Stimulated activated CD4-positive, alpha-beta T cell treated with anti-CD3 and anti-CD28 coated beads, Interleukin-4, amount 100 ng/mL, for 1 hour (primary cell): ENCODE results near the gene FBXL5.

Experiments used
- DNase-seq: peaks from one replicate; pipeline ENCODE4 v3.0.0-alpha.2; 2020

Gene FBXL5, protein sequence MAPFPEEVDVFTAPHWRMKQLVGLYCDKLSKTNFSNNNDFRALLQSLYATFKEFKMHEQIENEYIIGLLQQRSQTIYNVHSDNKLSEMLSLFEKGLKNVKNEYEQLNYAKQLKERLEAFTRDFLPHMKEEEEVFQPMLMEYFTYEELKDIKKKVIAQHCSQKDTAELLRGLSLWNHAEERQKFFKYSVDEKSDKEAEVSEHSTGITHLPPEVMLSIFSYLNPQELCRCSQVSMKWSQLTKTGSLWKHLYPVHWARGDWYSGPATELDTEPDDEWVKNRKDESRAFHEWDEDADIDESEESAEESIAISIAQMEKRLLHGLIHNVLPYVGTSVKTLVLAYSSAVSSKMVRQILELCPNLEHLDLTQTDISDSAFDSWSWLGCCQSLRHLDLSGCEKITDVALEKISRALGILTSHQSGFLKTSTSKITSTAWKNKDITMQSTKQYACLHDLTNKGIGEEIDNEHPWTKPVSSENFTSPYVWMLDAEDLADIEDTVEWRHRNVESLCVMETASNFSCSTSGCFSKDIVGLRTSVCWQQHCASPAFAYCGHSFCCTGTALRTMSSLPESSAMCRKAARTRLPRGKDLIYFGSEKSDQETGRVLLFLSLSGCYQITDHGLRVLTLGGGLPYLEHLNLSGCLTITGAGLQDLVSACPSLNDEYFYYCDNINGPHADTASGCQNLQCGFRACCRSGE

DNA sequence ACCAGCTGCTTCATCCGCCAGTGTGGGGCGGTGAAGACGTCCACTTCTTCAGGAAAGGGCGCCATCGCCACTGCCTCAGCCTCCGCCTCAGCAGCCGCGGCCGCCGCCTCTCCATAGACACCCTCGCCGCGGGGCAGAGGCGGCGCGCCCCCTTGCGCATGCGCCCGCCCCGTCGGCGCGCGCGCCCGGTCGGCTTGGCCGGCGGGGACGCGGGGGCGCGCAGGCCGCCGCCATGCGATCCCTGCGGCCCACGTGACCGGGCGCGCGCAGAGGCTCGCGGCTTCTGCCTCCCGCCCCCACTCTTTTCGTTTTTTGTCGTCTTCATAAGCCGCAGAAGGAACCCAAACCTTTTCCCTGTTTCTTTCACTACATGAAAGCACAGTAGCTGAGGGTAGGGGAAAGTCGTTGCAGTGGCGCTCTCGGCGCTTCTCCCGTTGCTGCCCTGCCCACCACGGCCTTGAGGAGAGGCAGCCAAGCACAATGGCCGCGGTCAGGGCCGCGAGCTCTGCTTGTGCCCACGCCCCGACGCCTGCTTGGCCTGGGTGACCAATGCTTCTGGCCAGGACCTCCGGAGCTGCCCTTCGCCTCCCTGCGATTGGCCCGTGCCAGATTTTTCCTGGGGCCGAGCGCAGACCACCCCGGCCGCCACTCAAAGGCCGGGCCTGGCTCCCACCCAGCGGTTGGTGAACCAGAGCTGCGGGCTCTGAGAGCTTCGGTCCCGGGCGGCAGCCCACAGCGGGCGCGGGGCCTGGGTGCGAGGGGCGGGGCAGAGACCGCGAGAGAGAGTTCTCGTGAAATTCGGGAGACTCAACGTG is at the start of gene FBXL5:
Gene FBXL5, minus strand, starts transcription at position 135 of the 815 bp plus-strand sequence. Its CDS starts 70 bp downstream, at position 65.
- peak; percentile 83 for DNase-seq

DNA sequence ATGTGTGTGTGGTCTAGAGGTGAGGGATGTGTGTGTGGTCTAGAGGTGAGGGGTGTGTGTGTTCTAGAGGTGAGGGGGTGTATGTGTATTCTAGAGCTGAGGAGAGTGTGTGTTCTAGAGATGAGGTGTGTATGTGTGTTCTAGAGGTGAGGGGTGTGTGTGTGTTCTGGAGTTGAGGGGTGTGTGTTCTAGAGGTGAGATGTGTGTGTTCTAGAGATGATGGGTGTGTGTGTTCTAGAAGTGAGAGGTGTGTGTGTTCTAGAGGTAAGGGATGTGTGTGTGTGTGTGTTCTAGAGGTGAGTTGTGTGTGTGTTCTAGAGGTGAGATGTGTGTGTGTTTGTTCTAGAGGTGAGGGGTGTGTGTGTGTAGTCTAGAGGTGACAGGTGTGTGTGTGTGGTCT is 49.0 kb upstream of the FBXL5 start:
- no peak for DNase-seq

DNA sequence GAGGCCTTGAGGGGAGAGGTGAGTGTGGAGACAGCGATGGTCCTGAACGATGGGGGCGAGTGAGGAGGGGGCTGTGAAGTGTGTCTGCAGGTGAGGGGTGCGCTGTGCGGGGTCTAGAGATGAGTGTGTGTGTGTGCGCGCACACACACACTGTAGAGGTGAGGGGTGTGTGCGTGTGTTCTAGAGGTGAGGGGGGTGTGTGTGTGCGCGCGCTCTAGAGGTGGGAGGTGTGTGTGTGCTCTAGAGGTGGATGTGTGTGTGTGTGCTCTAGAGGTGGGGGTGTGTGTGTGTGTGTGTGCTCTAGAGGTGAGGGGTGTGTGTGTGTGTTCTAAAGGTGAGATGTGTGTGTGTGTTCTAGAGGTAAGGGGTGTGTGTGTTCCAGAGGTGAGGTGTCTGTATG is 48.3 kb upstream of the FBXL5 start:
- no peak for DNase-seq

DNA sequence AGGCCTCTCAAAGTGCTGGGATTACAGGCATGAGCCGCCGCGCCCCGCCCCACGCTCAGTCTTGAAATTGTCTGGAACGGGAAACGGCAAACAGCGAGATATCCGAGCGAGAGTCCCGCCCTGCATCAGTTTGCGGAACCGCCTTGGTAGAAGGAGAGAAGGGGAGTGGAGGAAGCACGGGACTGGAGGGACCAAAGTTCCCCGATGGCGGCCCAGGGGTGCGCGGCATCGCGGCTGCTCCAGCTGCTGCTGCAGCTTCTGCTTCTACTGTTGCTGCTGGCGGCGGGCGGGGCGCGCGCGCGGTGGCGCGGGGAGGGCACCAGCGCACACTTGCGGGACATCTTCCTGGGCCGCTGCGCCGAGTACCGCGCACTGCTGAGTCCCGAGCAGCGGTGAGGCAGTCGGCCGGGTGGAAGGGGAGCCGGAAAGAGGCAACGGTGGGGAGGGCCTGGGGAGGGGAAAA is 47.8 kb upstream of the FBXL5 start, which contains the start of gene BST1:
Gene BST1, plus strand, starts transcription at position 125 of the 463 bp plus-strand sequence. Its CDS starts 80 bp downstream, at position 205.
- DNase-seq = peak; percentile 53

DNA sequence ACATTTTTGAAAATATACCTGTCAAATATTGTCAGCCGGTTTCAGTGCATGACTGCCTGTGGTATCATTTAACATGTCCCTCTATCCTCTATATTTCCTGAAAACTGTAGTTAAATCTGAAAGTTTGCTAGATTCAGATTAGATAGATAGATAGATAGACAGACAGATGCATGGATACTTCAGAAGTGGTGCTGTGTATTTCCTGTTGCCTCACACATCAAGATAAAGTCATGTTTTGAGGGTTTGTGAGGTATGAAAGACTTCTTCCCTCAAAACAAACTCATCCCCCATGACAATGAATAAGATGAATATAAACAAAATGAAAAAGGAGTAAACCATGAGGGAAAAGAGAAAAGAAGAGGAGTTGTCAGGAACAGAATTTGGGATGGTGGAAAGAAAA is 41.7 kb upstream of the FBXL5 start:
- no peak for DNase-seq

DNA sequence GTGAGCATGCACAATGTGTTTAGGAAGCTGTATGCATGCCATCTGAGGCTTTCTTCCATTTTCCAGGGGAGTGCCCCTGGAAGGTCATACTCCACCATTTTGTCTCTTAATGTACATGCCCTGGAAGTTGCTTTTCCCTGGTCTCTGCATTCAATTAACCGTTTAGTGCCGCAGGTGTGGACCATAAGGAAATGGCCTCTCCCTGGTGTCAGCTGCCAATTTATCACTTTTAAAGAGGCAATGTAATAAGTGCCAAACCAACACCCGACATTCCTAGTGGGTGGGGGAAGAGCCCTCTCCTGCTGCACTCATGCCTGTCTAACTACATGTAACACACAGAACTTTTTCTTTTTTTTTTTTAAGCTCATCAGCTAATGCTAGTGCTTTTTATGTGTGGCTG is 40.6 kb upstream of the FBXL5 start:
- no peak for DNase-seq

DNA sequence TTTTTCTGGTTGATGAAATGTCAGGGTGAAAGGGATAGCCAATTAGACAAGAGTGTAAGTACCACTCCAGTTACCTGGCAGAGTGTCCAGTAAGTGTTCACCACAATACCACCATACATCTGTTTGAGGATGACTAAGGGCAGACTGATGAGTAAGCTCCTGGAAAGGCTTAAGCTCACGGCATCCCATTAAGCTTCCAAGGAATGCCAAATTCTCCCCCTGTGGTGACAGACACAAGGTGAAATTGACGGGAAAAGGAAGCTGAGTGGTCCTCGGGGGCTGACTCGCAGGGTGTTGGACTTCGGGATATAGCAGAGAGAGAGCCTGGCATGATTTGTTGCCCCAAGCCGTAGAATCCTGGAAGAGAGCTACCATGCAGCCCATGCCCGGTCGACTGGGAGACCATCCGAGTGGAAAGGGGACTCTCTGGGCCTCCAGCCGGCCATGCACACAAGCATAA is 40.1 kb upstream of the FBXL5 start:
- DNase-seq = no peak

DNA sequence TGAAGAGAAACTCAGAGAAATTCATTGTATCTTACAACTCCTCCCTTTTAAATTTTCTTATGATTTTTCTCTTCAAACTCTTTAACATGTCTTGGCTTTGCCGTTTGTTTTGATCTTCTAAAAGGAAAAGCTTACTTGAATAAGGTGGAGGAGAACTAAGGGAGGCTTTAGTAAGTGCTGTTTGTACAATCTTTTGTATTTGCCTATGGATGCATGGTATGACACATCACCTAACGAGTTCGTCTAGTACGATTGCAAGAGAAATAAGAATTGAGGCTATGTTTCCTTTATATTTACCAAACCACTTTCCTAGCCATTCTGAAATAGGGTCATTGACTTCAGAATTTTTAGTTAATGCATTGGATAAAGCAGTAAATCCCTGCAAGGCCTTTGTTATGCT is 39.3 kb upstream of the FBXL5 start:
- no peak for DNase-seq

DNA sequence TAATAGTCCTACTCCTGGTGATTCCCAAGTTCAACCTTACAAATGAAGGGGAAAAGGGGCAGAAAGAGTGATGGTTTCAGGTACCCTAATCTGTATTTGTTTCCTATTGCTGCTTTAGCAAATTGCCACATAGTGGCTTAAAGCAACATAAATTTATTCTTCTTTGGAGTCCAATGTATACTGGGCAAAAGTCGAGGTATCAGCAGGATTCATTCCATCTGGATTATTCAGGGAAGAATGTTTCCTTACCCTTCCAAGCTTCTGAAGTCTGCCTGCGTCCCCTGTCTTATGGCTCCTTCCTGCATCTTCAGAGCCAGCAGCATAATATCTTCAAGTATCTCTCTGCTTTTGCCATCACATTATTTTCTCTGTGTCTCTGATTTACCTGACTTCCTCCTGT is 37.4 kb upstream of the FBXL5 start:
- no peak for DNase-seq

DNA sequence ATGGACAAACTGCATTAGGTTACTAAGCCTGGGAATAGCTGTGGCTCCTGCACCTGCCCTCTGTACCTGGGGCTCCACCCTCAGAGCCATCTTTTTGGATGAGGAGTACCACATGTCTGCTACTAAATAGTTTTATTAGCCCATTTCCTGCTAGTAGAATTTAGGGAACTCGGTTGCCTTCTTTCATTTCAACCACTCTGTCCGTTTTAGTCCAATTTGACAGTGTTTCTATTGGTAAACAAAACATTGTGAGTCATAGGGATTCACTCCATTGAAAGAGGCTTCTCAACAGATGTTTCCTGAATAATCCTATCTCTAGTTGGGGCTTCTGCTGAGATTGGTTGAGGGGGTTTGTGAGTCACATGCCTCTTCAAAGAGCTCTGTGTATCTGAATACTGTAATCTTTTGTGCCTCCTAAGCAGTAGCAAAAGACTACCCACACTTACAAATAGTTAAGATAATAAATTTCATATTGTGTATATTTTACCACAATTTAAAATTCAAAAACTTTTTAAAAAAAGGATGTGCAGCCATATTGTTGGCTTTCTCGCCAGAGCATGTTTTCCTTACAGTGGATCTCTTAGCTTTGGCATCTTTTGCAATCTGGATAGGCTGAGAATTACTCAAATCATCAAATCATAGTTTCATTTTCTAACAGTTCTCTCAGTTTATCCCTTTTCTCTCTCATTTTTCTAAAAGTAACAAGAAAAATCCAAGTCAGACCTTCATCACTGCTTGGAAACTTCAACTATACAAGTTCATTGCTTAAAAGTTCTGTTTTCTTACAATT is 36.4 kb upstream of the FBXL5 start:
- no peak for DNase-seq

DNA sequence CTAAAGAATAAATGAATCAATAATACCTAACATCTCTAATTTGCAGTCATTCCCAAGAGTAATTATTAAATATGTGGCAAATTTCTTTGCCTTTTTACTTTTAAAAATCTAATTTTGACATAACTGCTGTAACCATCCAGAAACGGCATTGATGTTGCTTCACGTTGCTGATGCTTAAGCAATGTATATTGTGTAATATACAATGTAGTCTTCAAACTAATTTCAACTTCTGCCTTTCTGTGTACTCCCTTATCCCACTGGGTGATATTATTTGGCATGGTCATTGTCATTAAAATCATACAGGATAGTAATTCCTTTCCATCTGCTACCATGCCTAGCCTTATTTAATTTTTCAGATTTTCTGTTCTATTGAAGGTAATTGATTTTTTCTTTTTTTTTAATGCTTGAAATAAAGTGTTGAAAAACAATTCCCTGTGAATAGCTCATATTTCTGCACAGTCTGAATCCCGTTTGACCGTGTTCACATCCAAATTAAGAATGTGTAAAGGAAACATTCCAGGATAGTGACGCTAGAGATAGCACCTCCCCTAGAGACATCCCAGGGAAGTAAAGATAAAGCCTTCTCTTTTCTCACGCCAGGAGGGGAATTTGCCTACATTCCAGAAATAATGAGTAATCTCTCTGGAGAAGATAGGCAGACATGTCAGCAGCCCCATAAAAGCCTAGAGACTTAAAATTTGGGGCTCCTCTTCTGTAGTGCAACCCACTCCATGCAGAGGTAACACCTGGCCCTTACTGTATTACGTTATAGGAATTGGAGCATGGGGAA is 35.1 kb upstream of the FBXL5 start:
- no peak for DNase-seq

DNA sequence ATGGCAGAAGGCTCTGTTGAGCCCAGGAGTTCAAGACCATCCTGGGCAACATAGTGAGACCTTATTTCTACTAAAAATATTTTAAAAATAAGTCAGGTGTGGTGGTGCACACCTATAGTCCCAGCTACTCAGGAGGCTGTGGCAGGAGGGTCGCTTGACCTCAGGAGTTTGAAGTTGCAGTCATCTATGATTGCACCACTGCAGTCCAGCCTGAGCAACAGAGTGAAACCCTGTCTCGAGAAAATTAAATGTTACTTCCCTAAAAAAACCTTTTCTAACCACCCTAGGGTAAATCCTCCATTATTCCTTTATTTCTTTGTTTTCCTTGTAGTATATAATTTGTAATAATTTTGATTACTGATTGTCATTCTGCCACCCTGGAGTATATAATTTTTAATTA is 34.4 kb upstream of the FBXL5 start:
- no peak for DNase-seq

DNA sequence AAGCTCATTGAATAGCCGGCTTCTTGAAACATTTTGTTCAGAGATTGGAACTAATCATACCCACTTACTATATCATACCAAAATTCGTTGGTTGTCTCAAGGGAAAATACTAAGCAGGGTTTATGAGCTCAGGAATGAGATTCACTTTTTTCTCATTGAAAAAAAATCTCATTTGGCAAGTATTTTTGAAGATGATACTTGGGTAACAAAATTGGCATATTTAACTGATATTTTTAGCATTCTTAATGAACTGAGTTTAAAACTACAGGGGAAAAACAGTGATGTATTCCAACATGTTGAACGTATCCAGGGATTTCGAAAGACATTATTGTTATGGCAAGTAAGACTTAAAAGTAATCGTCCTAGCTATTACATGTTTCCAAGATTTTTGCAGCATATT is 32.9 kb upstream of the FBXL5 start:
- DNase-seq = no peak

DNA sequence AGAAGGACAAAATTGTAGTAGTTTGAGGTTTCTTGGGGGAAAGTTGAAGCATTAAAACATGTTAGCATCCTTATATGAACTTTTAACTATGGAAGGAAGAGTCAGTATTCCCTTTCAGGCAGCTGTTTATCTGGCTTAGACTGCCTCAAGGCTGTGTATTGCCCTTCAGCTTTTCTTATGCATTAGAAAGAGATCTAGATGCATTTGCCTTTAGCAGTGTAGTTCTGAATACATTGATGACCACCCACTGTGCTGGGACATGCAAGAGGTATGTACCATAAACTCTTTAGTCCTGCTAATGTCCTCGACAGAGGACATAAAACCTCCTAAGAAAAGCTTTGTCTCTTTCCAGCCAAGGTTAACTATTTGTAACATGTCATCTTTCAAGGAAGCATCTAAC is 29.3 kb upstream of the FBXL5 start:
- DNase-seq = no peak

DNA sequence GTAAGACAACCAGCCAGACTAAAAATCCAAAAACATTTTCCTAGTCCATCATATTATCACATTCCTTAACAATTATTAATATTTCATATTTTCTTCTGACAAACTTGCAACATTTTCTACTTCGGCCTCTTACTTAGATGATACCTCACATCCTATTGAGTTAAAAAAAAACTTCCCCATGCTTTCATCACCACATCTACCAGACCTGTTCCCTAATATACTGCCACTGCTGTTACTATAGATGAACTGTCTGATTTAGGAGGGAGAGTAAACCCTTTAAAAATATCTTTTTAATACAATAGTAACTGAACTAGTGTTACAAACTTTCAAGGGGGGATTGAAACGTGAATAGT is 28.0 kb upstream of the FBXL5 start:
- DNase-seq = no peak

DNA sequence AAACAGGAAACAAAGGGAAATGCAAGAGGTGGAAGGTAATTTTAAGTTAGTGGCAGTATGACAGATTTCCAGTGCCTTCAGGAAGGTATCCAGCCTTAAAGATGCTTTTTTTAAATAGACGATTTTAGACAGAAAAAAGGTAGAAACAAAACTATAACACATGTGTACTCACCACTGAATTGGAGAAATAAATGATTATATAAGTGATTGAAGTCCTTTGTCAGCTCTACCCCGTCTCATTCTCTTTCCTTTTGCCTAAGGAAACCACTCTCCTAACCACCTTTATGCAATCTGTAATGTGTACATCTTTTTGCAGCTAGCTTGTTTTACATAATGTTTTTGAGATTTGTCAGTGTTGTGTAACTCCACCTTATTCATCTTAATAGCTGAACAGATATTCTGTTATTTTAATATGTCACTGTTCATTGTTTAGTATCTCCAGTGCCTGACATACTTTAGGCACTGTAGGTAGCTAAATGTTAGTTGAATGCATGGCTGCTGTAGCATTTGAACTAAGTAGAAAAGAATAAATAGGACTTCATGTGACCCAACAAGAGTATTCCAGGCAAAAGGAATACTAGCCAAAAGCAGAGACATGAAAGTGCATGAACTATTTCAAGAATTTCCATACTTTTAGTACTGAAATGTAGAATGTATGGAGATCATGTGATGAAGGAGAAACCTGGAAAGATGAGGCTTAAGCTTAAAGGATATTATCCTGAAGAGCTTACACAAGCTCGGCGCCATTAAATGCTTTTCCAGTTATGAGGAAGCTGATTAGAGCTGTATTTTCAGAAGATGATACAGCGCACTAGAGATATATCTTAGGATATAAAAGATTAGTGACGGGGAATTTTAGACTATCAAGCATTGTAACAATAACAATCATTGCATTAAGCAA is 27.3 kb upstream of the FBXL5 start:
- no peak for DNase-seq

DNA sequence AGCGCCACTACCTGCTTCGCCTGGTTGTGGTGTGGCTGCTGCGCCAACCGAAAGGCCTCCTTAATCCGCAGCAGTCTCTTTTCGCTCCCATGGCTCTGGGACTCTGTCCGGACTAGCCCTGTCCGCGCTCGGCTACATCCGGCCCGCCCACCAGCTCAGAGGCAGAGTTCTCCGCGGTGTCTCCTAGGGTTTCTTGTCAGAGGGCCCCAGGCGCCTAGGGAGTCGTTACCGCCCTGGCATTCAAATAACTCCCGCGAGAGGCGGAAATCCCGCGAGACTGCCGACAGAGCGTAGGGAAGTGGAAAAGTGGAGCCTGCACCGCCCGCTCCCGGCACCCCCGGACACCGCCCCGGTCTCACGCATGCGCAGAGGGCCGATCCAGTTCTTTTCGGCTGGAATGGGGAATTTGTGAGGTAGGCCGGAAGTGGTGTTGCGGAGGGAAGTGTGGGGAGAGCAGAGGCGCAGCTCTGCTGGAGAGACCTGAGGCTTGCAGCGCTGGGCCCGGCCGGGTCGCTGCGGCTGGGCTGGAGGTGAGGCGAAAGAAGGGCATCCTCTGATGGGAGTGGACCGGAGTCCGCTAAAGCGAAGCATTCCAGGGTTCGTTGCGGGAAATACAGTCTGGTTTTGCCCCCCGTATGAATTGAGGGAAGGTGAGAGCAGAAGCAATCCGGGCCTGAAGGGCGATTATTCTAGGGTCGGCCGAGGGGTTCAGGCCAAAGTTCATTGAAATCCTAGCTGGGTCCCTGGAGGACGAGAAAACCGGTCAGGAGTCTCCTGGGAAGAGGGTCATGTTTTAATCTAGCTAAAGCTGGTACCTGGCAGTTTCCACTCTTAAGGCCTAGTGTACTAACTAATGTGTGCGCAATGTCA is 26.4 kb upstream of the FBXL5 start, which contains the start of gene FAM200B:
Gene FAM200B, plus strand, starts transcription at position 456 of the 870 bp plus-strand sequence. CDS start 5,151 bp downstream, outside the sequence.
- peak; percentile 98 for DNase-seq

DNA sequence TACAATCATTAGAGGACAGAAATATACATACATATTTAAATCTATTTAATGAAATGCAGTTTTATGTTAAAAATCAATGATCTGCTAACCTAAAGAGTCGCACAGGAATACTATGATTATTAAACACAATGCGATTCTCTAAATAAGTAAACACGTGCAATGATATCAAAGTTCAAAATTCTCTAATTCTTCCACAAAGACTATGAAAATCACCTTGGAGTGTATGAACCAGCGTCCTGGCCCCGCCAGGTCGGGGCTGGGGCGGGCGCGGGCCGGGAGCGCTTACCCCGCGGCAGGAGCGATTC is 25.9 kb upstream of the FBXL5 start:
- DNase-seq = no peak

DNA sequence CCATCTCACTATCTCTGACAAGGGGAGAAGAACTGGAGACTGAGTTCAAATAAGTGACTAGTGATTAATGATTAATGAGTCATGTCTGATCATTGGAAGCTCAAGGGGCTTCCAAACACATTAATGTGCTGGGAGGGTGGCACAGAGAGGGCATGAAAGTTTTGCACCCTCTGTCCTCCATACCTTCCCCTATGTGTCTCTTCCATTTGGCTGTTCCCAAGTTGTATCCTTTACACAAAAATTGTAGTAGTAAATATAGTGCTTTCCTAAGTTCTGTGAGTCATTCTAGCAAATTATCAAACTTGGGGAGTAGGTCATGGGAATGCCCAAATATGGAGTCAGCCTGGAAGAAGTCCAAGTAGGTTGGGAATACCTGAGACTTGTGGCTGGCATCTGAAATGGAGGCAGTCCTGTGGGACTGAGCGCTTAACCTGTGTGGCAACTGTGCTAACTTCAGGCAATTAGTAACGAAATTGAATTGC is 22.4 kb upstream of the FBXL5 start:
- DNase-seq = no peak
